HT1080 (cell line): ENCODE data around the gene DBN1. TPM values are rescaled to one million over a fixed set of nuclear protein-coding genes. Genes with fewer than 3 reads are reported as not detected.

Experiments
- DNase-seq: peaks from one replicate; pipeline ENCODE4 v3.0.0-alpha.2; 2015; ENCODE audit warnings: low read depth
- total RNA-seq: library from RNA; depleted of rRNA; stranded (reverse); fragments of >200 nt; shearing (Covaris generic); gene quantifications from 2 replicates; pipeline ENCODE4 v1.2.3, GENCODE V29; 2014; rRNA removed

DBN1 gene
- total RNA-seq, 1 experiment from 2014 or later: 118 TPM

DNA sequence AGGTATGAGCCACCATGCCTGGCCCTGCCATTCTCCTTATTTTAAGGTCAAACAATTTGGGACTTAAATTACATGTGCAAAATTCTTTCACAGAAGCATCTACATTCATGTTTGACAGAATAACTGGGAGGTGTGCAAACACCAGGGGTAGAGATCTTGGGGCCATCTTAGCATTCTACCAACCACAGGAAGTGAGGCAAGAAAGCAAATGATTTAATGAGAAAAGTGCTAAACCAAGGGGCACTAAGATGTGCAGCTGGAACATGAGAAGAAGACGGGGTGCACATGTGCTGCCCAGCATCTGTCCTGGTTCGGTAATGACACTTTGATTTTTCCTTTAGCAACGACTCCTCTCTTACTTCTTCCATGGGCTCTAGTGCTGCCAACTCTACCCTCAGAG lies 62.9 kb downstream of the DBN1 start:
- DNase-seq: no peak

DNA sequence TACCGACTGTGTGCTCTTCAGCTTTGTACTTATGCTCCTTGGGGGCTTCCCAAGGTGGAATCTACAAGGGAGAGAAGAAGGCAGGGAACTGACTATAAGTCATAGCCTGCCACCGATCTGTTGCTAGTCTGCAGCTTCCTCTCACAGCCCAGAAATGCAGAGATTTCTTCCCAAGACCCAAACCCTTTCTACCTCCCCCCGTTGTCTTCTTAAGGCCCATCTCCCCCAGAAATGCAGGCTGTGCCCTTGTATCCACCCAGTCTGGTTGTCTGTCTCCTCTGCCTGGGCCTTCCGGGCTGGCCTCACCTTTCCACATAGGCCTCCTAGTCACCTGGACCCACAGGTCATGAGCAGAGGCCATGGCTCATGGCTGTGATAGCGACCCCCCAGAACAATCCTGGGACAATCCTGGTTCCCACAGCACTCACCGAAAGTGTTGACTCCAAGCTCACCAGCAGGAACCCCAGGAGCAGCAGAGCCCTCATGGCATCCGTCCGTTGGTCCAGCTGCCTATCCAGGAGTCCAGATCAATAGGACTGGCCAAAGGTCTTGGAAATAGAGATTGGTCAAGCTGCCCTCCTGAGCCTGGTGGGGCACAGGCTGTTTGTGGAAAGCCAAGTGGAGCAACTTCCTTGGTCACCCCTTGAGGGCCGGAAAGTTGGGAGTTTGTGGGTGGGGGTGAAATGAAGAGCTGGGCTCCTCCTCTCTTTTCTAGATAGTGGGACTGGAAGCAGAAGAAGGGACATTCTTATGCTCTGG lies 64.2 kb downstream of the DBN1 start, which contains the start of gene F12:
Gene F12, minus strand, starts transcription at position 522 of the 759 bp plus-strand sequence. Its CDS starts 37 bp downstream, at position 485.
- no peak for DNase-seq

Other genes starting within 250 kb of the DBN1 start
- gene RAB24, start 169.9 kb downstream of the DBN1 start, total RNA-seq: 31.2 and 31.5 TPM in 2 replicates
- gene PRELID1, start 169.8 kb downstream of the DBN1 start, total RNA-seq: 633 and 661 TPM in 2 replicates
- 22.3 and 24.6 TPM in 2 replicates for gene MXD3, start 161.7 kb downstream of the DBN1 start, total RNA-seq
- gene LMAN2, start 122.0 kb downstream of the DBN1 start, total RNA-seq: 213 and 237 TPM in 2 replicates
- gene RGS14, start 115.7 kb downstream of the DBN1 start, total RNA-seq: 27.7 and 29.8 TPM in 2 replicates
- gene SLC34A1, start 89.2 kb downstream of the DBN1 start, total RNA-seq: 0.10 and 0.34 TPM in 2 replicates
- not detected in 2 replicates for gene PFN3, start 73.0 kb downstream of the DBN1 start, total RNA-seq
- 8.5 and 15.2 TPM in 2 replicates for gene F12, start 64.1 kb downstream of the DBN1 start, total RNA-seq
- gene GRK6, start 47.0 kb downstream of the DBN1 start, total RNA-seq: 42.3 and 46.2 TPM in 2 replicates
- gene PRR7, start 26.8 kb downstream of the DBN1 start, total RNA-seq: 34.3 and 43.4 TPM in 2 replicates
- gene PDLIM7, start 24.0 kb upstream of the DBN1 start, total RNA-seq: 262 and 269 TPM in 2 replicates
- gene DOK3, start 36.2 kb upstream of the DBN1 start, total RNA-seq: 2.3 and 4.4 TPM in 2 replicates
- gene DDX41, start 43.3 kb upstream of the DBN1 start, total RNA-seq: 131 and 135 TPM in 2 replicates
- 17.4 and 23.1 TPM in 2 replicates for gene FAM193B, start 80.9 kb upstream of the DBN1 start, total RNA-seq
- 84.7 and 164 TPM in 2 replicates for gene TMED9, start 118.6 kb upstream of the DBN1 start, total RNA-seq
- 43.1 and 47.7 TPM in 2 replicates for gene B4GALT7, start 126.5 kb upstream of the DBN1 start, total RNA-seq